Neural cell (in vitro differentiated cells): ENCODE results near the gene PARK7. TPM values are rescaled to one million over a fixed set of nuclear protein-coding genes. Genes with fewer than 3 reads are reported as not detected.

ENCODE experiments used
- H2AFZ ChIP-seq: fragments of 200-600, 300-800 bp; sonication (generic), shearing (Covaris generic); 2 replicates; pipeline ENCODE4 v1.6.0; 2014; ENCODE audit warnings: low read depth, mild to moderate bottlenecking, antibody characterized with exemption, low read length, moderate library complexity
- H3F3A ChIP-seq: fragments of 200-600 bp; shearing (Covaris generic); 2 replicates; pipeline ENCODE4 v1.6.1; 2016; ENCODE audit warnings: mild to moderate bottlenecking, moderate library complexity, mixed read lengths, antibody characterized with exemption, low read length; ENCODE audit not compliant: insufficient read depth, poor library complexity, severe bottlenecking
- H3K27ac ChIP-seq: fragments of 200-600, 300-800 bp; sonication (generic), shearing (Covaris generic); 2 replicates; pipeline ENCODE4 v1.5.1; 2014; ENCODE audit warnings: mild to moderate bottlenecking, low read length, moderate library complexity
- H3K27me3 ChIP-seq: fragments of 300-800, 200-600 bp; sonication (generic), shearing (Covaris generic); 2 replicates; pipeline ENCODE4 v1.6.0; 2014; ENCODE audit warnings: mild to moderate bottlenecking, low read depth, low read length, moderate library complexity; ENCODE audit not compliant: insufficient read depth
- H3K36me3 ChIP-seq: fragments of 300-800, 200-600 bp; sonication (generic), shearing (Covaris generic); 2 replicates; pipeline ENCODE4 v1.5.1; 2014; ENCODE audit warnings: mild to moderate bottlenecking, antibody characterized with exemption, low read length, moderate library complexity; ENCODE audit not compliant: insufficient read depth
- H3K4me2 ChIP-seq: fragments of 300-800, 200-600 bp; sonication (generic), shearing (Covaris generic); 2 replicates; pipeline ENCODE4 v1.6.0; 2014; ENCODE audit warnings: mild to moderate bottlenecking, low read length
- H3K4me3 ChIP-seq: fragments of 300-800, 200-600 bp; sonication (generic), shearing (Covaris generic); 2 replicates; pipeline ENCODE4 v1.5.1; 2014; ENCODE audit warnings: mild to moderate bottlenecking, low read length, moderate library complexity
- H3K79me2 ChIP-seq: fragments of 200-600 bp; shearing (Covaris generic); replicated peaks from 2 replicates; pipeline ENCODE4 v1.6.0; 2014; ENCODE audit warnings: mild to moderate bottlenecking, low read length, moderate library complexity; ENCODE audit not compliant: insufficient read depth
- H3K9ac ChIP-seq: fragments of 300-800, 200-600 bp; sonication (generic), shearing (Covaris generic); 2 replicates; pipeline ENCODE4 v1.6.1; 2016; ENCODE audit warnings: mild to moderate bottlenecking, low read length, mixed read lengths
- H3K9me2 ChIP-seq: fragments of 200-600 bp; shearing (Covaris generic); 2 replicates; pipeline ENCODE4 v1.6.1; 2016; ENCODE audit warnings: mild to moderate bottlenecking, low read length, mixed read lengths; ENCODE audit not compliant: insufficient read depth
- H3K9me3 ChIP-seq: fragments of 200-600, 300-800 bp; sonication (generic), shearing (Covaris generic); 2 replicates; pipeline ENCODE4 v1.6.1; 2016; ENCODE audit warnings: mild to moderate bottlenecking, mixed run types, low read length, moderate library complexity, mixed read lengths
- H4K20me1 ChIP-seq: fragments of 200-600 bp; shearing (Covaris generic); 2 replicates; pipeline ENCODE4 v1.6.1; 2016; ENCODE audit warnings: mild to moderate bottlenecking, mixed run types; ENCODE audit not compliant: insufficient read depth
- CTCF ChIP-seq: fragments of 450-650 bp; IDR thresholded peaks from 2 replicates; pipeline ENCODE4 v1.5.1; 2014; ENCODE audit warnings: antibody characterized with exemption, mild to moderate bottlenecking, moderate library complexity; ENCODE audit not compliant: poor library complexity, severe bottlenecking
- EP300 ChIP-seq: fragments of 450-650 bp; conservative IDR thresholded peaks from 2 replicates; pipeline ENCODE4 v1.6.1; 2014; ENCODE audit warnings: antibody characterized with exemption, mild to moderate bottlenecking, moderate library complexity; ENCODE audit not compliant: poor library complexity, severe bottlenecking
- MXI1 ChIP-seq: fragments of 450-650 bp; conservative IDR thresholded peaks from 2 replicates; pipeline ENCODE4 v1.6.1; 2014; ENCODE audit warnings: antibody characterized with exemption, mild to moderate bottlenecking; ENCODE audit not compliant: poor library complexity, severe bottlenecking
- RAD21 ChIP-seq: fragments of 450-650 bp; conservative IDR thresholded peaks from 2 replicates; pipeline ENCODE4 v1.6.1; 2014; ENCODE audit warnings: antibody characterized with exemption, mild to moderate bottlenecking, moderate library complexity
- REST ChIP-seq: IDR thresholded peaks from 2 replicates; pipeline ENCODE4 v1.6.1; 2012; ENCODE audit warnings: borderline replicate concordance
- SMC3 ChIP-seq: fragments of 450-650 bp; conservative IDR thresholded peaks from 2 replicates; pipeline ENCODE4 v1.6.1; 2014; ENCODE audit warnings: antibody characterized with exemption, mild to moderate bottlenecking, moderate library complexity; ENCODE audit not compliant: poor library complexity
- TAF1 ChIP-seq: IDR thresholded peaks from 2 replicates; pipeline ENCODE4 v1.6.1; 2012; ENCODE audit warnings: low read depth
- polyA plus RNA-seq: library from polyadenylated mRNA; depleted of rRNA; stranded (reverse); fragments of >200 nt; gene quantifications from 2 replicates; pipeline ENCODE4 v1.2.3, GENCODE V29; 2014

The PARK7 gene
- polyA plus RNA-seq, 1 donor from 2014 or later: 378 TPM

DNA sequence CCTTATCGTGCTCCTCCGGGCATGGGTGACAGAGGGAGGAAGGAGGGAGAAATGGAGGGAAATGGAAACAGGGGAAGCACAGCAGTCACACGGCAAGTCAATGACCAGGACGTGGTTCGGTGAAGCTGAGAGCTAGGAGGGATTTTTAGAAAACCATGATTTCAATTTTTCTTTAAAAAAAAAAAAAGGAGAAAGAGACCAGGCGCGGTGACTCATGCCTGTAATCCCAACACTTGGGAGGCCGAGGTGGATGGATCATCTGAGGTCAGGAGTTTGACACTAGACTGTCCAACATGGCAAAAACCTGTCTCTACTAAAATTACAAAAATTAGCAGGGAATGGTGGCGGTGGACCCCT, 20.1 kb upstream of the PARK7 start:
- H3K36me3 ChIP-seq: no peaks in the 10 kb centered on the region
- H4K20me1 ChIP-seq: no peaks in the 10 kb centered on the region
- no peak overlapping the region for H3K9ac ChIP-seq
- no peak overlapping the region for H3K4me2 ChIP-seq
- H2AFZ ChIP-seq: no peak overlapping the region
- H3K4me3 ChIP-seq: no peak overlapping the region
- H3F3A ChIP-seq: no peaks in the 10 kb centered on the region
- no peak overlapping the region for H3K27ac ChIP-seq
- no peaks in the 10 kb centered on the region for H3K9me3 ChIP-seq
- H3K27me3 ChIP-seq: peaks cover 28% of the 10 kb centered on the region
- H3K79me2 ChIP-seq: no peaks in the 10 kb centered on the region
- TF ChIP-seq TAF1: no peak
- TF ChIP-seq SMC3: no peak
- TF ChIP-seq CTCF: no peak
- TF ChIP-seq MXI1: no peak
- TF ChIP-seq REST: no peak
- no peaks in the 10 kb centered on the region for H3K9me2 ChIP-seq

DNA sequence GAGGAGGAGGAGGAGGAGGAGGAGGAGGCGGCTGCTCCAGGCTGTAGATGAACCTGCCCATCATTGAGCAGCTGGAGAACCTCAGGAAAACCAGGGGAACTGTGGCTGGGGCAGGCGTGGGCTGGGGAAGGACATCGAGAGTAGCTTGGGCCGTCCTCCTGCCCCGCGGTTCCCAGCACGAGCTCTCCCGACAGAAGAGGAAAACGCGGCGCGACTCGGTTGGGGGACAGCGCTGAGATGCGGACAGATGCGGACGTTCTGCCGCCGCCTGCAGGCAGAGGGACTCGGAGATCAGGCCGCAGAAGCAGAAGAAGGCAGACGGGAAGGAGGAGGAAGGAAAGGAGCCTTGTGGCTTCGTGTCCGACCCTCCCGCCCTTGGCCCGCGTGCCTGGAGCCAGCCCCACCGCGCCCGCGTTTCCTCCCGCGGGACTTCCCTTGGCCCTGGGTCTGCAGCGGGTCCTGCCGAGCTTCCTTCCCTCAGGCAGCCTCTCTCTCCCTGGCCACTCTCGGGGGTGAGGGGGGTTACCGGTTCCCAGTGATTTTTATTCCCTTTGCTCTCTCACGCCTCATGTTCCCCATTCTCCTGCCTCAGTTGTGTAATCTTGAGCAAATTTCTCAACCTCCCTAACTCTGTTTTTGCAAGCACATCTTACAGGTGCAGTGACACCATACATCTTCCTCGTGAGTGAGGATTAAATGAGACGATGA, 19.1 kb upstream of the PARK7 start:
- Histone ChIP-seq H4K20me1 (no peaks in the 10 kb centered on the region), H3K79me2 (no peaks in the 10 kb centered on the region), H3K4me3 (peak overlapping the region; percentile 55), H3K27ac (no peak overlapping the region), H3K9me3 (no peaks in the 10 kb centered on the region), H3K9ac (no peak overlapping the region), H3F3A (no peaks in the 10 kb centered on the region), H3K9me2 (no peaks in the 10 kb centered on the region), H3K27me3 (peaks cover 28% of the 10 kb centered on the region), H3K36me3 (no peaks in the 10 kb centered on the region), H2AFZ (no peak overlapping the region), H3K4me2 (no peak overlapping the region)
- peak; percentile 33 for TF ChIP-seq RAD21
- peak; percentile 30 for TF ChIP-seq SMC3
- TF ChIP-seq CTCF: peak; percentile 47
- TF ChIP-seq EP300: no peak
